Left ventricle myocardium inferior (tissue), 1 donor: Measurements from ENCODE around the gene CEMIP2. TPM values are rescaled to one million over a fixed set of nuclear protein-coding genes. Genes with fewer than 3 reads are reported as not detected.

ENCODE experiments used
- DNase-seq: peaks from one replicate; pipeline ENCODE4 v3.0.0-alpha.2; 2020
- H3K27ac ChIP-seq: fragments of 200-600 bp; replicated peaks from 2 replicates; pipeline ENCODE4 v1.8.0; 2021
- H3K27me3 ChIP-seq: fragments of 200-600 bp; 2 replicates; pipeline ENCODE4 v1.8.0; 2021; ENCODE audit warnings: low read depth
- H3K36me3 ChIP-seq: fragments of 200-600 bp; 2 replicates; pipeline ENCODE4 v1.8.0; 2021
- H3K4me1 ChIP-seq: fragments of 200-600 bp; 2 replicates; pipeline ENCODE4 v1.8.0; 2021
- H3K4me3 ChIP-seq: fragments of 200-600 bp; 2 replicates; pipeline ENCODE4 v1.8.0; 2021; ENCODE audit warnings: mild to moderate bottlenecking, moderate library complexity
- H3K9me3 ChIP-seq: fragments of 200-600 bp; replicated peaks from 2 replicates; pipeline ENCODE4 v1.8.0; 2021
- intact Hi-C: fragments of 100-400 bp; cut with micrococcal nuclease; formaldehyde crosslinking; loops from one replicate; pipeline ENCODE4 v1.11.0; 2022
- long read RNA-seq: library from polyadenylated mRNA; unstranded; transcript quantifications from one replicate; pipeline ENCODE4 v2.0.0, GENCODE V29; 2021
- total RNA-seq: library from RNA; stranded (reverse); fragmentation: NEBNext Ultra II Directional; extraction: Animal tissue kit (Norgen Biotek cat#: 25700); gene quantifications from one replicate; pipeline ENCODE4 v1.2.1, GENCODE V29; 2021
- TF ChIP-seq, protein P1 (sequence below): fragments of 200-600 bp; IDR thresholded peaks from 2 replicates; pipeline ENCODE4 v1.8.0; 2021; ENCODE audit warnings: antibody characterized with exemption, mild to moderate bottlenecking, borderline replicate concordance
- donor health status: DM: no; HTN: yes; CAD: no; lungs with severe emphysema.

Gene CEMIP2, protein sequence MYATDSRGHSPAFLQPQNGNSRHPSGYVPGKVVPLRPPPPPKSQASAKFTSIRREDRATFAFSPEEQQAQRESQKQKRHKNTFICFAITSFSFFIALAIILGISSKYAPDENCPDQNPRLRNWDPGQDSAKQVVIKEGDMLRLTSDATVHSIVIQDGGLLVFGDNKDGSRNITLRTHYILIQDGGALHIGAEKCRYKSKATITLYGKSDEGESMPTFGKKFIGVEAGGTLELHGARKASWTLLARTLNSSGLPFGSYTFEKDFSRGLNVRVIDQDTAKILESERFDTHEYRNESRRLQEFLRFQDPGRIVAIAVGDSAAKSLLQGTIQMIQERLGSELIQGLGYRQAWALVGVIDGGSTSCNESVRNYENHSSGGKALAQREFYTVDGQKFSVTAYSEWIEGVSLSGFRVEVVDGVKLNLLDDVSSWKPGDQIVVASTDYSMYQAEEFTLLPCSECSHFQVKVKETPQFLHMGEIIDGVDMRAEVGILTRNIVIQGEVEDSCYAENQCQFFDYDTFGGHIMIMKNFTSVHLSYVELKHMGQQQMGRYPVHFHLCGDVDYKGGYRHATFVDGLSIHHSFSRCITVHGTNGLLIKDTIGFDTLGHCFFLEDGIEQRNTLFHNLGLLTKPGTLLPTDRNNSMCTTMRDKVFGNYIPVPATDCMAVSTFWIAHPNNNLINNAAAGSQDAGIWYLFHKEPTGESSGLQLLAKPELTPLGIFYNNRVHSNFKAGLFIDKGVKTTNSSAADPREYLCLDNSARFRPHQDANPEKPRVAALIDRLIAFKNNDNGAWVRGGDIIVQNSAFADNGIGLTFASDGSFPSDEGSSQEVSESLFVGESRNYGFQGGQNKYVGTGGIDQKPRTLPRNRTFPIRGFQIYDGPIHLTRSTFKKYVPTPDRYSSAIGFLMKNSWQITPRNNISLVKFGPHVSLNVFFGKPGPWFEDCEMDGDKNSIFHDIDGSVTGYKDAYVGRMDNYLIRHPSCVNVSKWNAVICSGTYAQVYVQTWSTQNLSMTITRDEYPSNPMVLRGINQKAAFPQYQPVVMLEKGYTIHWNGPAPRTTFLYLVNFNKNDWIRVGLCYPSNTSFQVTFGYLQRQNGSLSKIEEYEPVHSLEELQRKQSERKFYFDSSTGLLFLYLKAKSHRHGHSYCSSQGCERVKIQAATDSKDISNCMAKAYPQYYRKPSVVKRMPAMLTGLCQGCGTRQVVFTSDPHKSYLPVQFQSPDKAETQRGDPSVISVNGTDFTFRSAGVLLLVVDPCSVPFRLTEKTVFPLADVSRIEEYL (N-terminal part only)
- 11.7 TPM for total RNA-seq
- long read RNA-seq, full-length matches to known transcripts: 1 of 4 reads
- long read RNA-seq, partial matches to known transcripts: 1 of 4 reads
- long read RNA-seq, other reads (novel, unspliced or antisense): 2 of 4 reads

DNA sequence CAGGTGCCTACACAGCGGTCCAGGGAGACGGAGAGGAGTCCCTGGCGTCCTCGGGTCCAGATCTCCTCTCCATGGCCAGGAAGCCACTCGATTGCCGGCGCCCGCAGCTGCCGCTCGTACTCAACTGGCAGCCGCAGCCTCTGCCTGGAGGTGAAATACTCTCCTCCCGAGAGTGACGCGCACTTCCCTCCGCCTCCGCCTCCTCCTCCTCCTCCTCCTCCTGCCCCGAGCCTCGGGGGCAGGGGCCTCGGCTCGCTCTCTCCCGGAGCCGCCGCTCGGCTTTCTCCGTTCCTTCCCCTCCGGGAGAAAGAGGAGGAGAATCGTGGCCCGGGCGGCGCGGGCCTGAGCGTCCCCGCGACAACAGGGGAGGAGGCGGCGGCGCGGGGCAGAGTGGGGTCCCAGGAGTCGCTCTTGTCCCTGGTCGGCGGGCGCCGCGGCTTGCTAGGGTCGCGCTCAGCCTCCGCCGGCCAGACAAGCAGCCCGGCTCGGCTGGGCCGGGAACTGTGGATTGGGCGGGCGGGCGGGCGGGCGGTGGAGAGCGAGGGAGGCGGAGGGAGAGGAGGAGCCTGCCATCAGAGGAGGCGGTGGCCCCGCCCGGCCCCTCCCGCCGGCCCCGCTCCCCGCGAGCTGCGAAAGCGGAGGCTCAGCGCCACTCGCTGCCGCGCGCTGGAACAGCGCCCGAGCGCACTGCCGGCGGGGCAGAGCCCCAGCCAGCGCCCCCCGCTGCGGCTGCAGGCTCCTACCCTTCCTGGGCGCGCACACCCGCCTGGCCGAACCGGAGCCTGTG, at the start of gene CEMIP2:
CEMIP2 (minus strand) TSS at position 126 of the 787 bp plus-strand sequence. CDS start 18,140 bp downstream, outside the sequence.
- Histone ChIP-seq H3K27me3 (no peaks in the 10 kb centered on the region), H3K4me1 (peaks cover 54% of the 10 kb centered on the region), H3K4me3 (peak within 1 kb of the TSS; percentile 88), H3K9me3 (no peaks in the 10 kb centered on the region), H3K36me3 (no peaks in the 10 kb centered on the region), H3K27ac (peak within 1 kb of the TSS; percentile 98)
- DNase-seq: peak; percentile 89
- TF ChIP-seq, protein P1, sequence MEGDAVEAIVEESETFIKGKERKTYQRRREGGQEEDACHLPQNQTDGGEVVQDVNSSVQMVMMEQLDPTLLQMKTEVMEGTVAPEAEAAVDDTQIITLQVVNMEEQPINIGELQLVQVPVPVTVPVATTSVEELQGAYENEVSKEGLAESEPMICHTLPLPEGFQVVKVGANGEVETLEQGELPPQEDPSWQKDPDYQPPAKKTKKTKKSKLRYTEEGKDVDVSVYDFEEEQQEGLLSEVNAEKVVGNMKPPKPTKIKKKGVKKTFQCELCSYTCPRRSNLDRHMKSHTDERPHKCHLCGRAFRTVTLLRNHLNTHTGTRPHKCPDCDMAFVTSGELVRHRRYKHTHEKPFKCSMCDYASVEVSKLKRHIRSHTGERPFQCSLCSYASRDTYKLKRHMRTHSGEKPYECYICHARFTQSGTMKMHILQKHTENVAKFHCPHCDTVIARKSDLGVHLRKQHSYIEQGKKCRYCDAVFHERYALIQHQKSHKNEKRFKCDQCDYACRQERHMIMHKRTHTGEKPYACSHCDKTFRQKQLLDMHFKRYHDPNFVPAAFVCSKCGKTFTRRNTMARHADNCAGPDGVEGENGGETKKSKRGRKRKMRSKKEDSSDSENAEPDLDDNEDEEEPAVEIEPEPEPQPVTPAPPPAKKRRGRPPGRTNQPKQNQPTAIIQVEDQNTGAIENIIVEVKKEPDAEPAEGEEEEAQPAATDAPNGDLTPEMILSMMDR: peak; percentile 57
- intact Hi-C loops: loop anchor here (10.0 kb wide), 1 partner anchor 164 kb away; no protein-coding TSS in a partner anchor

DNA sequence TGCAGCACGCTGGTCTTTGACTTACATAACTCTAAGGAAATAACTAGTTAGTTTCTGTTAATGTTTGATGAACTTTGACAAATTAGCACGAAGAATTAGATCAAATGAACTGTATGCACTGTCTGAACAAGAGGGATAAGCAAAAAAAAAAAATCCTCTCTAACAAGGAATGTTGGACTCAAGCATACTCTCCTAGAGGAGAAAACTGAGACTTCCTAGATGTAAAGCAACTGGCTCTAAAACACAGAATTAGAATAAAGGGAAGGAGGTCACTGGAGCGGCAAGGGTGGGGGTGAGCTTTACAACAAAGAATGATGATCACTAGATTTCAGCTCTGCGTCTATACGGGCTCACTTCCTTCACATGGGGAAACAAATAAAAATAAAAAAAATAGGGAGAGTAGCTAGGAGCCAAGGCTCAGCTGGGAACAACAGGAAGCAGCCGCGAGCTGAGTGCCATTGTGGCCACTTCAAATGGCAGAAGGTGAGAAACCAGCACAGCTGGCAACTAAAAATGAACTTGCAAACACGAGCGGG, 48.7 kb upstream of the CEMIP2 start:
- intact Hi-C loops: no loop called here
- H3K27me3 ChIP-seq: no peaks in the 10 kb centered on the region
- H3K27ac ChIP-seq: no peak overlapping the region
- H3K9me3 ChIP-seq: no peaks in the 10 kb centered on the region
- no peak for DNase-seq
- peaks cover 14% of the 10 kb centered on the region for H3K4me1 ChIP-seq
- no peaks in the 10 kb centered on the region for H3K36me3 ChIP-seq
- TF ChIP-seq, protein P1: no peak
- H3K4me3 ChIP-seq: no peak overlapping the region

DNA sequence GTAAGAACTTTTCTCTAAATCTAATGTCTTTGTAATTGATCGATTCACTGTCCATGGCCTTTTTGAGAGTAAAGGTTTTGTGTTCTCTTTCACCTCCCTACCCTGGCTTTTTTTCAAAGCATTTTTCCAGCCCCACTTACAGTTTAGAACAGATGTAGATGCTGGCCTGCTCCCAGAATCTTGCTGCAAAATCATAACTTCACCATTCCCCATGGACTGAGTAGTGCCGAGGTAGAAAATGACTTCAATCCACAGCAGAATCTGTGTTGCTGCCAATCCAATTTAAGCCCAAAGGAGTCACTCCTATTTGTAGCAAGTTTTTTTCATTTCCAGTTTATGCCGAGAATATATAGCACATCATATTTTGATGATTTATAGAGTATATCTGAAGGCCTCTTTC, 46.5 kb upstream of the CEMIP2 start:
- H3K9me3 ChIP-seq: no peaks in the 10 kb centered on the region
- no peak overlapping the region for H3K4me3 ChIP-seq
- peaks cover 26% of the 10 kb centered on the region for H3K4me1 ChIP-seq
- intact Hi-C loops: no loop called here
- TF ChIP-seq, protein P1: no peak
- peak overlapping the region; percentile 47 for H3K27ac ChIP-seq
- no peak for DNase-seq
- no peaks in the 10 kb centered on the region for H3K36me3 ChIP-seq
- H3K27me3 ChIP-seq: no peaks in the 10 kb centered on the region

DNA sequence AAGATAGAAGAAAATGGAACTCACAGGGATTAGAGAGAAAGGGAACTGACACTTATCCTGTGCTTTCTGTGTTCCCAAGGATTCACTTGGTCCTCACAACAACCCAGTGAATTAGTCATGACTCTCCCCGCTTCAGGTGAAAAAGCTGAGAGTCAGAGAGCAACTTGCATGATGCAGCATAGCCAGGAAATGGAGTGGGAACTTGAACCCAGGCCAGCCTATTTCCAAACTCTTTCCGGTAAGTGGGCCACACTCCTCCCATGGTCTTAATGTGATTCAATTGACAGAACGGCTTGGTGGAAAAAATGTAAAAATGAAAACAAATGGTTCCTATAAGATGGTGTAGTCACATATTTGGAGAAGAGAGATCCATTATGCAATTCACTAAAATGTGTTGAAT, 45.9 kb upstream of the CEMIP2 start:
- peak overlapping the region; percentile 47 for H3K27ac ChIP-seq
- H3K4me3 ChIP-seq: no peak overlapping the region
- H3K27me3 ChIP-seq: no peaks in the 10 kb centered on the region
- H3K36me3 ChIP-seq: no peaks in the 10 kb centered on the region
- intact Hi-C loops: no loop called here
- no peaks in the 10 kb centered on the region for H3K9me3 ChIP-seq
- no peak for DNase-seq
- TF ChIP-seq, protein P1: no peak
- peaks cover 26% of the 10 kb centered on the region for H3K4me1 ChIP-seq
